Heart right ventricle (tissue), 16 donors: ENCODE measurements around the gene TSPAN17. TPM values are rescaled to one million over a fixed set of nuclear protein-coding genes. Genes with fewer than 3 reads are reported as not detected.

Experiments
- ATAC-seq, 8 donors: fragments of 200-7000 bp; cut with Tn5 transposase; one replicate each; pipeline ENCODE4 v1.9.1; 2020; ENCODE audit warnings: mild to moderate bottlenecking in 8 of 8, moderate library complexity in 8 of 8, moderate number of reproducible peaks in 1 of 8
- DNase-seq, 2 donors: peaks; one replicate each; pipeline ENCODE4 v3.0.0-alpha.2; 2020
- H3K27ac ChIP-seq, 10 donors: fragments of 200-600 bp; sonication (generic) in 2 of 10; one replicate each; pipeline versions ENCODE4 v1.5.0 to v1.8.0; 2020 to 2022; ENCODE audit warnings: mild to moderate bottlenecking in 3 of 10
- H3K27me3 ChIP-seq, 7 donors: fragments of 200-600 bp; one replicate each; pipeline ENCODE4 v1.8.0; 2021 to 2022; ENCODE audit warnings: mild to moderate bottlenecking in 2 of 7
- H3K36me3 ChIP-seq, 9 donors: fragments of 200-600 bp; sonication (generic) in 1 of 9; one replicate each; pipeline versions ENCODE4 v1.5.0 to v1.8.0; 2020 to 2022; ENCODE audit warnings: mild to moderate bottlenecking in 2 of 9
- H3K4me1 ChIP-seq, 9 donors: fragments of 200-600 bp; sonication (generic) in 1 of 9; one replicate each; pipeline versions ENCODE4 v1.5.0 to v1.8.0; 2020 to 2022; ENCODE audit warnings: mild to moderate bottlenecking in 4 of 9
- H3K4me3 ChIP-seq, 10 donors: fragments of 200-600 bp; sonication (generic) in 2 of 10; one replicate each; pipeline versions ENCODE4 v1.5.0 to v1.8.0; 2020 to 2022; ENCODE audit warnings: mild to moderate bottlenecking in 7 of 10, moderate library complexity in 2 of 10
- H3K9me3 ChIP-seq, 11 donors: fragments of 200-600 bp in 10 of 11; sonication (generic) in 2 of 11; one replicate each; pipeline versions ENCODE4 v1.5.0 to v1.8.0; 2013 to 2022; ENCODE audit warnings: mild to moderate bottlenecking in 2 of 11, control low read depth in 1 of 11, moderate library complexity in 1 of 11
- WGBS, 2 donors: extraction: QIAGEN DNeasy Blood & Tissue Kit; methylation state at CpG; one replicate each; pipeline ENCODE4 v1.1.7; 2013; ENCODE audit warnings: inconsistent platforms in 1 of 2; 5-methylcytosine and 5-hydroxymethylcytosine counted together
- intact Hi-C, 10 donors: fragments of 100-400 bp; cut with DNase I; formaldehyde crosslinking; loops; one replicate each; pipeline versions ENCODE4 v1.11.1 to v1.14.2; 2022
- polyA plus RNA-seq, 2 donors: library from polyadenylated mRNA; stranded (reverse); fragments of 200-250 nt; gene quantifications; one replicate each; pipeline ENCODE4 v1.2.3, GENCODE V29; 2013
- total RNA-seq, 10 donors: library from RNA; stranded (reverse); fragmentation: NEBNext Ultra II Directional in 3 of 10; extraction: Animal tissue kit (Norgen Biotek cat#: 25700) in 3 of 10; gene quantifications; one replicate each; pipeline versions ENCODE4 v1.2.1 to v1.2.4, GENCODE V29; 2021 to 2023
- TF ChIP-seq, protein P1 (sequence below), 9 donors: fragments of 200-600 bp; sonication (generic) in 2 of 9; IDR thresholded peaks; one replicate each; pipeline versions ENCODE4 v1.5.0 to v1.8.0; 2021 to 2022; ENCODE audit warnings: antibody characterized with exemption in 9 of 9, mild to moderate bottlenecking in 5 of 9, moderate library complexity in 1 of 9
- donor health status: Arrhythmogenic right ventricular cardiomyopathy.
- donor health status: ischemic (EF 13 %, LVEDD 7.1; RV severe dilation, severe dysfunction).
- donor health status: healthy with polysubstance abuse.
- donor health status: DM: no; HTN: yes; CAD: no.
- donor health status: DM: no; HTN: no; CAD: no.
- donor health status: ischemic (EF 25% LVEDD 6.9; RV normal size, moderate dysfunction).
- donor health status: ischemic (EF 25% LVEDD 5.7; RV mildly dilated, moderate dysfunction).
- donor health status: healthy.
- donor health status: DM: yes; HTN: yes; CAD: no.
- donor health status: Ischemic cardiomyopathy.
- donor health status: ischemic (EF 35%, LVEDD 5.7; RV mildly dilated, moderate dysfunction).
- donor health status: nonischemic (EF 11% LVEDD 7.7; RV severe dilation, severe dysfunction).
- donor health status: DM: yes; HTN: yes; CAD: no.
- donor health status: PGD.
- donor health status: ischemic (EF 29% LVEDD 5.4; RV normal size, mild dysfunction).
- donor health status: nonischemic (EF 23%, LVEDD 6.1; RV moderate dilation, normal function).

TSPAN17 gene
- total and polyA plus RNA-seq, 12 donors: 13.2 to 48.3 (median 27.3) TPM

DNA sequence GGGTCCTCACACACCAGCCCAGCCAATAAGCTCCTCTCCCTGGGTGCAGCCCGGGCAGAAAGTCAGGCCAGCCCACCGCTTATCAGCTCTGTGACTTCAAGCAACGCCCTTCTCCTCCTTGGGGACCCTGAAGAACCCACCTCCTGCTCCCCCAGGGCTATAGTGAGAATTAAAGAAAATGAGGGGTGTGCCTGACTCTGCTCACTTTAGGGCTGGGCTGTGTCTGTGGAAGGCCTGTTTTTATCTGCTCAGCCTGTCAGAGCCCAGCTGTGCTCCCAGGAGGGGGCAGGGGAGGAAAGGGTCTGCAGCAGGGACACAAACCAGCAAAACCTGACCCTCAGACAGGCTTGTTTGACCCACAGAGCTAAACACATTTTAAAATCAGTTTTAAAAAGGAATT lies 41.3 kb upstream of the TSPAN17 start:
- H3K4me3 ChIP-seq: no peak overlapping the region
- intact Hi-C loops: no loop called here
- DNase-seq (no peak), ATAC-seq (no peak)
- peaks cover 0 to 14% (median 8%) of the 10 kb centered on the region in 9 donors for H3K4me1 ChIP-seq
- TF ChIP-seq, protein P1, sequence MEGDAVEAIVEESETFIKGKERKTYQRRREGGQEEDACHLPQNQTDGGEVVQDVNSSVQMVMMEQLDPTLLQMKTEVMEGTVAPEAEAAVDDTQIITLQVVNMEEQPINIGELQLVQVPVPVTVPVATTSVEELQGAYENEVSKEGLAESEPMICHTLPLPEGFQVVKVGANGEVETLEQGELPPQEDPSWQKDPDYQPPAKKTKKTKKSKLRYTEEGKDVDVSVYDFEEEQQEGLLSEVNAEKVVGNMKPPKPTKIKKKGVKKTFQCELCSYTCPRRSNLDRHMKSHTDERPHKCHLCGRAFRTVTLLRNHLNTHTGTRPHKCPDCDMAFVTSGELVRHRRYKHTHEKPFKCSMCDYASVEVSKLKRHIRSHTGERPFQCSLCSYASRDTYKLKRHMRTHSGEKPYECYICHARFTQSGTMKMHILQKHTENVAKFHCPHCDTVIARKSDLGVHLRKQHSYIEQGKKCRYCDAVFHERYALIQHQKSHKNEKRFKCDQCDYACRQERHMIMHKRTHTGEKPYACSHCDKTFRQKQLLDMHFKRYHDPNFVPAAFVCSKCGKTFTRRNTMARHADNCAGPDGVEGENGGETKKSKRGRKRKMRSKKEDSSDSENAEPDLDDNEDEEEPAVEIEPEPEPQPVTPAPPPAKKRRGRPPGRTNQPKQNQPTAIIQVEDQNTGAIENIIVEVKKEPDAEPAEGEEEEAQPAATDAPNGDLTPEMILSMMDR (IDR thresholded peaks at IDR 0.05): no peak
- 33 to 38% methylated on average over 3 of the region's 3 CpGs for WGBS, 2 donors
- peaks cover 0 to 29% (median 0%) of the 10 kb centered on the region in 7 donors for H3K27me3 ChIP-seq
- no peak overlapping the region for H3K27ac ChIP-seq
- H3K36me3 ChIP-seq: no peaks in the 10 kb centered on the region
- no peaks in the 10 kb centered on the region for H3K9me3 ChIP-seq

DNA sequence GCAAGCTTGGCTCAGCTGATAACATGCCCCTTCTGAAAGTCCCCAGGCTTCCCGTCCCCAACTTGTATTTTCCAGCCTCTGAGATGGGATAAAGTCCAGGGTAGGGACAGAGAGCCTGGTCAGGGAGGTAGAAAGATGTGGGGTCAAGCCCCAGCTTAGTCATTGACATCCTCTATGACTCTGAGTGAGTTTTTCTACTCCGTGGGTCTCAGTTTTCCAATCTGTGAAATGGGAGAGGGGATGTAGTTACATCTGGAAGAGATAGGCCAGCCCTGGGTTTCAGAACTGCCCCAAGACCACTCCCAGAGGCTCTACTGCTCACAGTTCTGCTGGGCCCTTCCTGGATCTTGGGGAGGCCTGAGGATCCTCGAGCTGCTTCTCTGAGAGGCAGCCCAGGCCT lies 40.4 kb upstream of the TSPAN17 start:
- Histone ChIP-seq H3K9me3 (no peaks in the 10 kb centered on the region), H3K4me3 (no peak overlapping the region), H3K36me3 (no peaks in the 10 kb centered on the region), H3K27ac (no peak overlapping the region), H3K4me1 (peaks cover 0 to 16% (median 8%) of the 10 kb centered on the region in 9 donors), H3K27me3 (peaks cover 0 to 35% (median 4%) of the 10 kb centered on the region in 7 donors)
- ATAC-seq (no peak), DNase-seq (no peak)
- WGBS, 2 donors: 81 to 84% methylated on average over 3 of the region's 3 CpGs
- TF ChIP-seq, protein P1 (IDR thresholded peaks at IDR 0.05): no peak
- intact Hi-C loops: no loop called here

DNA sequence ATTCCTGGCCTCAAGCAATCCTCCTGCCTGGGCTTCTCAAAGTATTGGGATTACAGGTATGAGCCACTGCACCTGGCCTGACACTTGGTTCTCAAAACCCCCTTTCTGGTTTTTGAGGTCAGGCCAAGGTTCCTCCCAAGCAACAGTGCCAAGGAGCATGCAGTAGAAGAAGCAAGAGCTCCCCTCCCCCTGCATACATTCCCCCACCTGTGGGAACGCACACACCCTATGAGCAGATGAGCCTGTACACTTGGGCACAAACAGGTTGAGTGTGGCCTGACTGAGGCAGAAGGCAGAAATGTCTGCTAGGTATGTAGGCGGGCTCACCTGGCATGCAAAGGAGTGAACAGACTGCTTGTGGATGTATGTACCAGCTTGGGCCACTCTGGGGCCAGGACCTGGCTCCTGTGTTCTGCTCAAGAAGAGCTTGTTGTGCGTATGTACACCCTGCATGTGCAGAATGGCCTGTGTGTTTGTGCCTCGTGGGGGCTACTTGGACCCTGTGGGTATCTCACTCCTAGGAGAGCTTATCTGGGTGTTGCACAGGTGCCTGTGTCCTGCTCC lies 39.1 kb upstream of the TSPAN17 start:
- Histone ChIP-seq H3K36me3 (no peaks in the 10 kb centered on the region), H3K9me3 (no peaks in the 10 kb centered on the region), H3K27me3 (peaks cover 0 to 48% (median 13%) of the 10 kb centered on the region in 7 donors), H3K27ac (no peak overlapping the region), H3K4me3 (no peak overlapping the region), H3K4me1 (peaks cover 0 to 16% (median 8%) of the 10 kb centered on the region in 9 donors)
- ATAC-seq (no peak), DNase-seq (no peak)
- intact Hi-C loops: no loop called here
- TF ChIP-seq, protein P1 (IDR thresholded peaks at IDR 0.05): no peak
- 87 to 89% methylated on average over 4 of the region's 4 CpGs for WGBS, 2 donors

DNA sequence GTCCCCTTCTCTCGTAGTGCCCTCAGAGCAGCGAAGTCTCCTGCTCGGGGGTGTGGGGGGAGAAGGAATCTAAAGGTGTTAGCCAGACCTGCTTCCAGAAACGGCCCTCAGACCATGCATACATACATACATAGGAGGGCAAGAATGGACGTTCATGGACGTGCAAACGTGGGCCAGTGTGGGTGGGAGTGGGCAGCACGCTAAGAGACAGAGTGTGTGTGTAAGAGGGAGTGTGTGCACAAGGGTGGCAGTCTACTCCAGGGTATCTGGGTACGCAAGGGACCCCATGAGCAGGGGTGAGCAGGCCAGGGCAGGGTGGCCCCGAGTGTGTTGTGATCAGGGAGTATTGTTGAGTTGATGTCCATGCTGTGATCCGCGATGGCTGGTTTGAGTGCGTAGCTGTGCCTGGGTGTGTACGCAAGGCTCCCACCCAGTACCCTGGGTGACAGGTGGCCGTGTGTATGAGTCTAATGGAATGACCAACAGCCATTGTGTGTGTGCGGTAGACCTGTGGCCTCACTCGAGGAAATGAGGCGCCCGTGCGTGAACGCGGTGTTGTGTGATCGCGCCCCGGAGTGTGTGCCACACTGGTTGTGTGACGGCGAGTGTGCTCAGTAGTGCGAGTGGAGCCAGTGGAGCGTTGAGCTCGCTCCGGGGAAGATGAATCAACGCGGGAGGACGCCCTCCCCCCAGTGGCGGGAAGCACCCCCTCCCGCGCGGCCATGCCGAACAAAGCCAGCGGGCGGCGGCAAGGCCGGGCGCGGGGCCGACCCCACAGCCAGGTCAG lies 38.2 kb upstream of the TSPAN17 start:
- WGBS, 2 donors: 28 to 33% methylated on average over 44 to 46 of the region's 46 CpGs
- Histone ChIP-seq H3K27ac (no peak overlapping the region), H3K36me3 (no peaks in the 10 kb centered on the region), H3K4me1 (peaks cover 0 to 16% (median 8%) of the 10 kb centered on the region in 9 donors), H3K9me3 (no peaks in the 10 kb centered on the region), H3K4me3 (peak overlapping the region in 9 of 10 donors; percentile 44 to 72 (median 58)), H3K27me3 (peaks cover 0 to 55% (median 17%) of the 10 kb centered on the region in 7 donors)
- TF ChIP-seq, protein P1 (IDR thresholded peaks at IDR 0.05): no peak
- no peak for DNase-seq
- no peak for ATAC-seq
- intact Hi-C loops: no loop called here
